GM19455 (cell line): Measurements from ENCODE around the gene MBP.
"Not testable (repeated sequence)": the region's sequence is repeated elsewhere in the genome, so short reads cannot be mapped to it uniquely, and the experiment has no call there.

Source experiments
- ATAC-seq: cut with Tn5 transposase; IDR thresholded peaks from one replicate; pipeline ENCODE4 v1.9.1; 2021; ENCODE audit not compliant: unreplicated experiment

Gene MBP

GRCh38 chr18:76958692-76959341 is 173.8 kb downstream of the MBP start:
- no peak for ATAC-seq

GRCh38 chr18:76957384-76958355 is 174.9 kb downstream of the MBP start:
- ATAC-seq: no peak

GRCh38 chr18:76956648-76957047 is 175.9 kb downstream of the MBP start:
- no peak for ATAC-seq

- ATAC-seq: no peak
Observed at GRCh38 chr18:76955524-76956170, 176.9 kb downstream of the MBP start.

- ATAC-seq: no peak
Observed at GRCh38 chr18:76953583-76954233, 178.9 kb downstream of the MBP start.

GRCh38 chr18:76953156-76953555 is 179.4 kb downstream of the MBP start:
- no peak for ATAC-seq

GRCh38 chr18:76952747-76953146 is 179.8 kb downstream of the MBP start:
- ATAC-seq: no peak

GRCh38 chr18:76951456-76952247 is 180.9 kb downstream of the MBP start:
- ATAC-seq: no peak

- no peak for ATAC-seq
Observed at GRCh38 chr18:76948345-76948744, 184.2 kb downstream of the MBP start.

- not testable (repeated sequence) for ATAC-seq
Observed at GRCh38 chr18:76944346-76944745, 188.2 kb downstream of the MBP start.

- no peak for ATAC-seq
Observed at GRCh38 chr18:76943542-76944339, 188.8 kb downstream of the MBP start.

GRCh38 chr18:76941284-76941683 is 191.3 kb downstream of the MBP start:
- ATAC-seq: no peak

GRCh38 chr18:76938619-76939018 is 194.0 kb downstream of the MBP start:
- ATAC-seq: no peak

- ATAC-seq: no peak
Observed at GRCh38 chr18:76937597-76937996, 195.0 kb downstream of the MBP start.

- no peak for ATAC-seq
Observed at GRCh38 chr18:76936877-76937276, 195.7 kb downstream of the MBP start.

- no peak for ATAC-seq
Observed at GRCh38 chr18:76935722-76936337, 196.8 kb downstream of the MBP start.

- no peak for ATAC-seq
Observed at GRCh38 chr18:76932026-76932819, 200.4 kb downstream of the MBP start.

GRCh38 chr18:76931171-76931570 is 201.4 kb downstream of the MBP start:
- ATAC-seq: no peak
